ENCODE measurements around the gene MAST2.

GRCh38 chr1:45859221-45859620 is 55.8 kb downstream of the MAST2 start:
- no peak for TF ChIP-seq POLR2AphosphoS5 (IDR thresholded peaks at IDR 0.05)
- no peak for TF ChIP-seq CTCF (IDR thresholded peaks at IDR 0.05)
- TF ChIP-seq EP300 (IDR thresholded peaks at IDR 0.05): no peak
- TF ChIP-seq POLR2A (IDR thresholded peaks at IDR 0.05): no peak
